CD4-positive, alpha-beta T cell (primary cell): ENCODE measurements around the gene ADGRL3. TPM values are rescaled to one million over a fixed set of nuclear protein-coding genes. Genes with fewer than 3 reads are reported as not detected.
"Not testable (repeated sequence)": the region's sequence is repeated elsewhere in the genome, so short reads cannot be mapped to it uniquely, and the experiment has no call there.

ENCODE experiments used
- ATAC-seq: fragments of 200-7000 bp; cut with Tn5 transposase; one replicate; pipeline ENCODE4 v1.10.0; 2022; ENCODE audit warnings: mild to moderate bottlenecking; ENCODE audit not compliant: poor library complexity
- CTCF ChIA-PET: fragments of 350-600 bp; sonication (Branson Sonifier 250); formaldehyde crosslinking; loops from one replicate; lab custom pipeline; 2021; ENCODE audit warnings: antibody characterized with exemption, inconsistent platforms; lab: Charles Lee
- POLR2A ChIA-PET: fragments of 350-600 bp; sonication (Branson Sonifier 250); formaldehyde crosslinking; loops from one replicate; lab custom pipeline; 2021; ENCODE audit warnings: antibody characterized with exemption, inconsistent platforms; lab: Charles Lee
- DNase-seq, 14 experiments: peaks; one replicate each; pipeline ENCODE4 v3.0.0-alpha.2; 2013 to 2020; ENCODE audit warnings: mixed read lengths in 2 of 14
- H3K27ac ChIP-seq, 2 donors: one replicate each; pipeline versions ENCODE4 v1.5.1 to v1.7.0; 2013; ENCODE audit warnings: low read length in 2 of 2, low read depth in 1 of 2, mild to moderate bottlenecking in 1 of 2
- H3K27me3 ChIP-seq, 2 experiments: 1 replicate in 1 of 2; 2 replicates in 1 of 2; pipeline versions ENCODE4 v1.6.1 to v1.7.0; 2013; ENCODE audit warnings: low read length in 2 of 2, control low read depth in 1 of 2, mild to moderate bottlenecking in 1 of 2, moderate library complexity in 1 of 2; ENCODE audit not compliant: insufficient read depth in 2 of 2, control insufficient read depth in 1 of 2
- H3K36me3 ChIP-seq: one replicate; pipeline ENCODE4 v1.6.1; 2013; ENCODE audit warnings: low read length, control low read depth; ENCODE audit not compliant: insufficient read depth
- H3K4me1 ChIP-seq: one replicate; pipeline ENCODE4 v1.6.1; 2013; ENCODE audit warnings: low read length, control low read depth; ENCODE audit not compliant: insufficient read depth
- H3K4me3 ChIP-seq: one replicate; pipeline ENCODE4 v1.5.1; 2013; ENCODE audit warnings: mild to moderate bottlenecking, low read length, moderate library complexity
- H3K9me3 ChIP-seq, 2 experiments: 1 replicate in 1 of 2; 2 replicates in 1 of 2; pipeline versions ENCODE4 v1.6.1 to v1.7.0; 2013; ENCODE audit warnings: low read length in 2 of 2, mild to moderate bottlenecking in 2 of 2, control low read depth in 1 of 2, moderate library complexity in 1 of 2; ENCODE audit not compliant: control insufficient read depth in 1 of 2, insufficient read depth in 1 of 2
- H3K27ac Mint-ChIP-seq: one replicate; pipeline ENCODE4 v1.8.0; 2020; ENCODE audit warnings: mixed read lengths
- H3K27me3 Mint-ChIP-seq: one replicate; pipeline ENCODE4 v1.8.0; 2021; ENCODE audit warnings: mixed read lengths
- H3K36me3 Mint-ChIP-seq: one replicate; pipeline ENCODE4 v1.8.0; 2021; ENCODE audit warnings: low read depth, mixed read lengths
- H3K4me1 Mint-ChIP-seq: one replicate; pipeline ENCODE4 v1.8.0; 2021; ENCODE audit warnings: low read depth, mixed read lengths
- H3K4me3 Mint-ChIP-seq: one replicate; pipeline ENCODE4 v1.8.0; 2020; ENCODE audit warnings: mild to moderate bottlenecking, mixed read lengths
- H3K9me3 Mint-ChIP-seq: one replicate; pipeline ENCODE4 v1.8.0; 2020; ENCODE audit warnings: mixed read lengths
- intact Hi-C, 2 experiments: fragments of 100-400 bp; cut with DNase I in 1 of 2; cut with micrococcal nuclease in 1 of 2; formaldehyde crosslinking; loops; one replicate each; pipeline versions ENCODE4 v1.15.1 to v1.9.0; 2023 to 2025; cut with DNase I, micrococcal nuclease
- total RNA-seq, 174 experiments: library from RNA in 2 of 174; stranded (reverse) in 2 of 174; gene quantifications; one replicate each; pipeline ENCODE4 v1.2.3 and lab custom pipeline; 2021 to 2026
- TF ChIP-seq, protein P1 (sequence below): fragments of 200-600 bp; IDR thresholded peaks from one replicate; pipeline ENCODE4 v1.8.0; 2022; ENCODE audit warnings: antibody characterized with exemption, mild to moderate bottlenecking

ADGRL3 gene
- total RNA-seq, 2 experiments from 2014 or later = not detected

DNA sequence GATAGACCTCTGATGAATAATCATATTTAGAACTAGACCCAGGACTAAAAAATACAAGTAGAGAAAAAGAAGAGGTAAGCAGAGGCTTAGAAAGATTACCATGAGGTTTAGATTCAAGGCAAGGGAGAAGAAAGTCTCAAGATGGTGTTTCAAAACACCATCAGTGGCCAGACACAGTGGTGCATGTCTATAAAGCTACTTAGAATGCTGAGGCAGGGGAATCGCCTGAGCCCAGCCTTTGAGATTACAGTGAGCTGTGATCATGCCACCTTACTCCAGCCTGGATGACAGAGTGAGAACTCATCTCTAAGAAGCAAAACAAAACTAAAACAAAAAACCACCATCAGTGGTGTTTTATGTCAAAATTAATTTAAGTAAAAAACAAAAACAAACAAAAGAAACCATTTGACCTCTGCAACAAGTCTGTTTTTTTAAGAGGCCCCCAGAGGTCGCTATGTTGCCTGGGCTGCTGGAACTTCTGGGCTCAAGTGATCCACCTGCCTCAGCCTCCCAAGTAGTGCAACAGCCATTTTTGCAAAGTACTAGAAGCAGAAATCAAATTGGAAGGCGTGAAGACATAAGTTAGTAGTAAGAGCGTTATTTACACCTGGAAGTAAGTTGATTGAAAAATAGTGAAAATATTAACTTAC lies 784.3 kb downstream of the ADGRL3 start:
- intact Hi-C loops = no loop called here
- Histone ChIP-seq H3K36me3 (no peaks in the 10 kb centered on the region), H3K27me3 (no peaks in the 10 kb centered on the region), H3K4me1 (no peaks in the 10 kb centered on the region), H3K4me3 (no peak overlapping the region), H3K27ac (no peak overlapping the region), H3K9me3 (peaks cover 3 to 8% of the 10 kb centered on the region in 2 experiments)
- CTCF ChIA-PET = no interaction called here
- H3K27me3 Mint-ChIP-seq = no peaks in the 10 kb centered on the region
- no peak overlapping the region for H3K4me3 Mint-ChIP-seq
- DNase-seq = no peak
- no peak overlapping the region for H3K27ac Mint-ChIP-seq
- ATAC-seq = no peak
- POLR2A ChIA-PET = no interaction called here
- H3K36me3 Mint-ChIP-seq = no peaks in the 10 kb centered on the region
- H3K4me1 Mint-ChIP-seq = no peaks in the 10 kb centered on the region
- H3K9me3 Mint-ChIP-seq = peaks cover 7% of the 10 kb centered on the region
- TF ChIP-seq, protein P1, sequence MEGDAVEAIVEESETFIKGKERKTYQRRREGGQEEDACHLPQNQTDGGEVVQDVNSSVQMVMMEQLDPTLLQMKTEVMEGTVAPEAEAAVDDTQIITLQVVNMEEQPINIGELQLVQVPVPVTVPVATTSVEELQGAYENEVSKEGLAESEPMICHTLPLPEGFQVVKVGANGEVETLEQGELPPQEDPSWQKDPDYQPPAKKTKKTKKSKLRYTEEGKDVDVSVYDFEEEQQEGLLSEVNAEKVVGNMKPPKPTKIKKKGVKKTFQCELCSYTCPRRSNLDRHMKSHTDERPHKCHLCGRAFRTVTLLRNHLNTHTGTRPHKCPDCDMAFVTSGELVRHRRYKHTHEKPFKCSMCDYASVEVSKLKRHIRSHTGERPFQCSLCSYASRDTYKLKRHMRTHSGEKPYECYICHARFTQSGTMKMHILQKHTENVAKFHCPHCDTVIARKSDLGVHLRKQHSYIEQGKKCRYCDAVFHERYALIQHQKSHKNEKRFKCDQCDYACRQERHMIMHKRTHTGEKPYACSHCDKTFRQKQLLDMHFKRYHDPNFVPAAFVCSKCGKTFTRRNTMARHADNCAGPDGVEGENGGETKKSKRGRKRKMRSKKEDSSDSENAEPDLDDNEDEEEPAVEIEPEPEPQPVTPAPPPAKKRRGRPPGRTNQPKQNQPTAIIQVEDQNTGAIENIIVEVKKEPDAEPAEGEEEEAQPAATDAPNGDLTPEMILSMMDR = no peak

DNA sequence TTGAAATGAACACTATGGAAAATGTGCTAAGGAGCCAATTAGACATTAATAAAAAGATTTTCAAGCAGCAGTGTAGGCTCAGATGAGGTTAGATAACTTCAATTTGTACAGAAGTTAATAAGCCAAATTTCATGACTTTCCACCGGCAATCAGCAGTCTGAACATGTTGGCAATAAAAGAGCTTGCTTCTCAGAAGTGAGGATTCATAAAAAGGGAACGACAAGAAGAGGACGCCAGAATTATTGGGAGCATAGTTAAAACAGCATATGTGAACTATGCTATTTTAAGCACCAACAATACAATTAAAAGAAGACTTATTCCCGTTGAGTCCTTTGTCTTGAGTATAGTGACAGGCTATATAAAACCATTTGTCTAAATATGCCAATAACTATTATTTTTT lies 785.3 kb downstream of the ADGRL3 start:
- Mint-ChIP-seq H3K36me3 (no peaks in the 10 kb centered on the region), H3K27me3 (no peaks in the 10 kb centered on the region)
- no peaks in the 10 kb centered on the region for H3K36me3 ChIP-seq

DNA sequence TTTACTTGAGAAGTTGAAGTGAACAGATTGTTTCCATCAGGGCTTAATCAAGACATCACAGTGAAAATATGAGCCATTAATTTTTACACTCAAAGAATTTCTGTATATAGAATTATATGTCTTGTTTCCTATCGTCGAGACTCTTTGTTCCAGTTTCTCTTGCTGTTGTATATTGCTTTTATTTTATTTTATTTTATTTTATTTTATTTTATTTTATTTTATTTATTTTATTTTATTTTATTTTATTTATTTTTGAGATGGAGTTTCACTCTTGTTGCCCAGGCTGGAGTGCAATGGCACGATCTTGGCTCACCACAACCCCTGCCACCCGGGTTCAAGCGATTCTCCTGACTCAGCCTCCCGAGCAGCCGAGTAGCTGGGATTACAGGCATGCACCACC lies 786.8 kb downstream of the ADGRL3 start:
- H3K27ac ChIP-seq, intact Hi-C loops, H3K27me3 Mint-ChIP-seq, POLR2A ChIA-PET, DNase-seq, H3K4me3 Mint-ChIP-seq, H3K9me3 ChIP-seq, H3K4me1 Mint-ChIP-seq, CTCF ChIA-PET, H3K36me3 Mint-ChIP-seq, H3K9me3 Mint-ChIP-seq, H3K4me1 ChIP-seq, H3K27ac Mint-ChIP-seq, ATAC-seq, H3K4me3 ChIP-seq, H3K36me3 ChIP-seq, H3K27me3 ChIP-seq: not testable (repeated sequence)

More for the DNA sequence above, 785.3 kb downstream of the ADGRL3 start:
- intact Hi-C loops = no loop called here
- peaks cover 7% of the 10 kb centered on the region for H3K9me3 Mint-ChIP-seq
- no peaks in the 10 kb centered on the region for H3K27me3 ChIP-seq
- no peak overlapping the region for H3K27ac ChIP-seq
- DNase-seq = no peak
- ATAC-seq = no peak
- CTCF ChIA-PET = no interaction called here
- H3K4me1 ChIP-seq = no peaks in the 10 kb centered on the region
- H3K4me3 Mint-ChIP-seq = no peak overlapping the region
- no peaks in the 10 kb centered on the region for H3K4me1 Mint-ChIP-seq
- no peak overlapping the region for H3K4me3 ChIP-seq
- H3K9me3 ChIP-seq = peaks cover 3 to 6% of the 10 kb centered on the region in 2 experiments
- H3K27ac Mint-ChIP-seq = no peak overlapping the region
- TF ChIP-seq, protein P1 = no peak
- POLR2A ChIA-PET = no interaction called here

GRCh38 chr4:61992351-61992750 lies 792.2 kb downstream of the ADGRL3 start:
- no peak overlapping the region for H3K4me3 Mint-ChIP-seq
- no peak overlapping the region for H3K27ac ChIP-seq
- no peaks in the 10 kb centered on the region for H3K4me1 ChIP-seq
- H3K9me3 ChIP-seq = peaks cover 0 to 3% of the 10 kb centered on the region in 2 experiments
- H3K4me3 ChIP-seq = no peak overlapping the region
- no peaks in the 10 kb centered on the region for H3K36me3 Mint-ChIP-seq
- no peaks in the 10 kb centered on the region for H3K4me1 Mint-ChIP-seq
- intact Hi-C loops = no loop called here
- H3K27me3 Mint-ChIP-seq = no peaks in the 10 kb centered on the region
- TF ChIP-seq, protein P1 = no peak
- H3K27me3 ChIP-seq = no peaks in the 10 kb centered on the region
- POLR2A ChIA-PET = no interaction called here
- DNase-seq (no peak), ATAC-seq (no peak)
- no peak overlapping the region for H3K27ac Mint-ChIP-seq
- H3K9me3 Mint-ChIP-seq = peaks cover 7% of the 10 kb centered on the region
- H3K36me3 ChIP-seq = no peaks in the 10 kb centered on the region
- CTCF ChIA-PET = no interaction called here
